ENCODE measurements around the gene CORO7. TPM values are rescaled to one million over a fixed set of nuclear protein-coding genes. Genes with fewer than 3 reads are reported as not detected.

CORO7 gene
- total and polyA plus RNA-seq, 9 of the 15 experiments (the other 6 are each of a cell fraction or from before 2014, with no cell fraction given): 0.45 to 77.2 (median 18.7) TPM

GRCh38 chr16:4332083-4332482 lies 84.3 kb downstream of the CORO7 start:
- ATAC-seq (no peak), FAIRE-seq (no peak), DNase-seq (ENCODE audit: extremely low read depth in 1 of 4, low spot score in 3 of 4) (no peak)
- peaks cover 4 to 51% of the 10 kb centered on the region in 2 experiments; a peak in 4 of 5 replicates for H3K4me1 ChIP-seq (replicated peaks in 1 of 2; ENCODE audit: control insufficient read depth in 2 of 2, insufficient read depth in 2 of 2, low read length in 2 of 2)
- H3K27ac ChIP-seq (ENCODE audit: extremely low read depth, low read depth, low read length): no peak overlapping the region
- 68% methylated on average over 10 of the region's 14 CpGs for WGBS (ENCODE audit: insufficient coverage, low coverage, missing lambda C conversion rate)
- H3K9me3 ChIP-seq (replicated peaks; ENCODE audit: control insufficient read depth, insufficient read depth, low read depth, low read length): no peaks in the 10 kb centered on the region
- CTCF ChIA-PET (ENCODE audit: low intra/inter-chr PET ratio): interaction anchor here (0.6 to 3.6 kb wide), 2 partner anchors 69 to 132 kb away, joined by 3 to 18 read pairs; no protein-coding TSS in a partner anchor
- no peak overlapping the region for H3K4me2 ChIP-seq (ENCODE audit: insufficient read depth, low read length)
- H4K20me1 ChIP-seq (replicated peaks; ENCODE audit: control insufficient read depth, insufficient read depth, low read length): 0 out of 2 replicates have a peak, but pooled peaks cover 8% of the 10 kb centered on the region
- H3K9ac ChIP-seq (ENCODE audit: insufficient read depth in 1 of 2, low read depth in 2 of 2, low read length in 2 of 2): peak overlapping the region in 1 of 2 experiments; percentile 35; a peak in 1 of 4 replicates
- no peak overlapping the region for H2AFZ ChIP-seq (ENCODE audit: low read depth, low read length)
- H3K79me2 ChIP-seq (ENCODE audit: control insufficient read depth, insufficient read depth, low read length): no peaks in the 10 kb centered on the region; the same call in 1 of the 3 replicates
- POLR2A ChIA-PET: interaction anchor here (1.3 to 2.0 kb wide), 3 partner anchors 10 to 70 kb away, joined by 3 to 7 read pairs (median 5); no protein-coding TSS in a partner anchor
- peaks cover 16% of the 10 kb centered on the region; the same call in 1 of the 3 replicates for H3K36me3 ChIP-seq (ENCODE audit: control insufficient read depth, insufficient read depth, low read length)
- BruUV-seq (replicated peaks): no TSS peak
- no peaks in the 10 kb centered on the region for H3K27me3 ChIP-seq (ENCODE audit: control insufficient read depth in 2 of 2, insufficient read depth in 2 of 2, low read length in 2 of 2)
- H3K9me1 ChIP-seq (ENCODE audit: control insufficient read depth, insufficient read depth, low read length): no peaks in the 10 kb centered on the region
- no peak overlapping the region for H3K4me3 ChIP-seq
- intact Hi-C loops (cut with micrococcal nuclease): no loop called here
- TF ChIP-seq PPARD (CRISPR knock-in tag; IDR thresholded peaks at IDR 0.05): no peak
- no peak for TF ChIP-seq MXI1 (IDR thresholded peaks at IDR 0.05; ENCODE audit: low read depth, low read length)
- TF ChIP-seq CTCFL (IDR thresholded peaks at IDR 0.05; ENCODE audit: borderline replicate concordance, insufficient read depth, low read depth, low read length, poor library complexity, severe bottlenecking): no peak
- no peak for TF ChIP-seq ARID3A (IDR thresholded peaks at IDR 0.05; ENCODE audit: borderline replicate concordance, low read depth, low read length)
- TF ChIP-seq CCAR2 (IDR thresholded peaks at IDR 0.05; ENCODE audit: low read depth, low read length): no peak
- no peak for TF ChIP-seq TFAP4 (CRISPR knock-in tag; IDR thresholded peaks at IDR 0.05; ENCODE audit: borderline replicate concordance)
- TF ChIP-seq ZNF76 (CRISPR knock-in tag; IDR thresholded peaks at IDR 0.05; ENCODE audit: borderline replicate concordance): no peak
- in situ Hi-C loops (cut with MboI): loop anchor here (5.0 kb wide), 1 partner anchor 45 kb away; no protein-coding TSS in a partner anchor

Measured in K562 (cell line).